Measurements from ENCODE around the gene CDC20B. TPM values are rescaled to one million over a fixed set of nuclear protein-coding genes. Genes with fewer than 3 reads are reported as not detected.

Gene CDC20B
- total and polyA plus RNA-seq, 4 donors, result 0.28 TPM; not detected in 3

- 90% methylated on average over 3 of the region's 3 CpGs for WGBS
- no peak overlapping the region for H3K27ac ChIP-seq (ENCODE audit: low read depth in 1 of 2, low read length in 2 of 2)
- TF ChIP-seq MAX (IDR thresholded peaks at IDR 0.05), result no peak
- no peak for TF ChIP-seq FOXA2 (IDR thresholded peaks at IDR 0.05)
- TF ChIP-seq CTCF (IDR thresholded peaks at IDR 0.05; ENCODE audit: low read depth, low read length, missing input control), result no peak
- TF ChIP-seq REST (IDR thresholded peaks at IDR 0.05), result no peak
- no peak for TF ChIP-seq SP1 (IDR thresholded peaks at IDR 0.05)
- TF ChIP-seq RXRA (IDR thresholded peaks at IDR 0.05), result no peak
- no peak for TF ChIP-seq TAF1 (conservative IDR thresholded peaks at IDR 0.05)
- TF ChIP-seq RAD21 (IDR thresholded peaks at IDR 0.05), result no peak
- no peak for TF ChIP-seq HNF4A (conservative IDR thresholded peaks at IDR 0.05)
- no peak for TF ChIP-seq GABPA (IDR thresholded peaks at IDR 0.05 in 1 of 2, conservative IDR thresholded peaks at IDR 0.05 in 1 of 2)
- TF ChIP-seq YY1 (IDR thresholded peaks at IDR 0.05), result no peak
- no peak for TF ChIP-seq ATF3 (IDR thresholded peaks at IDR 0.05)
- no peak for TF ChIP-seq EGR1 (IDR thresholded peaks at IDR 0.05; ENCODE audit: low read depth in 2 of 2)
- no peak for TF ChIP-seq NR2F2 (IDR thresholded peaks at IDR 0.05)
- TF ChIP-seq JUND (IDR thresholded peaks at IDR 0.05), result no peak
- TF ChIP-seq HNF4G (IDR thresholded peaks at IDR 0.05), result no peak
- TF ChIP-seq ZBTB33 (IDR thresholded peaks at IDR 0.05), result no peak
- TF ChIP-seq FOXA1 (IDR thresholded peaks at IDR 0.05), result no peak
Observed at GRCh38 chr5:55073211-55073610, 99.8 kb downstream of the CDC20B start.

More at GRCh38 chr5:55073211-55073610, 99.8 kb downstream of the CDC20B start:
- H3K36me3 ChIP-seq (ENCODE audit: control insufficient read depth in 4 of 4, insufficient read depth in 3 of 4, low read depth in 1 of 4, low read length in 3 of 4), result no peaks in the 10 kb centered on the region
- DNase-seq (ENCODE audit: low spot score), result no peak
- H3K9ac ChIP-seq (ENCODE audit: low read depth in 1 of 2, low read length in 2 of 2), result no peak overlapping the region
- H3K9me3 ChIP-seq (ENCODE audit: control insufficient read depth in 4 of 4, low read length in 3 of 4), result no peaks in the 10 kb centered on the region
- no peaks in the 10 kb centered on the region for H3K27me3 ChIP-seq (ENCODE audit: control insufficient read depth in 4 of 4, insufficient read depth in 4 of 4, low read length in 3 of 4)
- no peaks in the 10 kb centered on the region for H3K4me1 ChIP-seq (ENCODE audit: control insufficient read depth in 4 of 4, insufficient read depth in 4 of 4, low read length in 3 of 4)
- no peak overlapping the region for H3K4me3 ChIP-seq (ENCODE audit: low read depth in 1 of 3, low read length in 3 of 3)

All from liver (tissue), 9 donors.